Mesenchymal stem cell (in vitro differentiated cells and primary cell): ENCODE data around the gene NBPF20.
"Not testable (repeated sequence)": the region's sequence is repeated elsewhere in the genome, so short reads cannot be mapped to it uniquely, and the experiment has no call there.

Experiments
- DNase-seq: peaks from one replicate; pipeline ENCODE4 v3.0.0-alpha.2; 2013
- H2AFZ ChIP-seq: one replicate; pipeline ENCODE4 v1.6.1; 2013; ENCODE audit warnings: low read depth, mild to moderate bottlenecking, control low read depth, inconsistent platforms, low read length, moderate library complexity
- H2AK5ac ChIP-seq: 2 replicates; pipeline ENCODE4 v1.6.1; 2013; ENCODE audit warnings: low read length, moderate library complexity, mild to moderate bottlenecking, inconsistent platforms; ENCODE audit not compliant: severe bottlenecking
- H2BK120ac ChIP-seq: one replicate; pipeline ENCODE4 v1.6.1; 2013; ENCODE audit warnings: low read depth, mild to moderate bottlenecking, inconsistent platforms, low read length, moderate library complexity
- H2BK12ac ChIP-seq, 2 experiments: one replicate each; pipeline ENCODE4 v1.6.1; 2013; ENCODE audit warnings: inconsistent platforms in 2 of 2, low read length in 2 of 2, mild to moderate bottlenecking in 2 of 2, moderate library complexity in 2 of 2, control low read depth in 1 of 2
- H2BK15ac ChIP-seq: one replicate; pipeline ENCODE4 v1.6.1; 2013; ENCODE audit warnings: mild to moderate bottlenecking, low read depth, inconsistent platforms; ENCODE audit not compliant: poor library complexity, severe bottlenecking
- H2BK5ac ChIP-seq: 2 replicates; pipeline ENCODE4 v1.6.1; 2013; ENCODE audit warnings: low read depth, mild to moderate bottlenecking, low read length, control low read depth, inconsistent platforms; ENCODE audit not compliant: poor library complexity, severe bottlenecking
- H3K14ac ChIP-seq, 2 experiments: one replicate each; pipeline ENCODE4 v1.6.1; 2013; ENCODE audit warnings: inconsistent platforms in 2 of 2, low read length in 2 of 2, control low read depth in 1 of 2, mild to moderate bottlenecking in 1 of 2, moderate library complexity in 1 of 2
- H3K18ac ChIP-seq, 2 experiments: one replicate each; pipeline ENCODE4 v1.6.1; 2013; ENCODE audit warnings: inconsistent platforms in 2 of 2, low read length in 2 of 2, control low read depth in 1 of 2, low read depth in 1 of 2, mild to moderate bottlenecking in 1 of 2
- H3K23ac ChIP-seq, 2 experiments: one replicate each; pipeline ENCODE4 v1.6.1; 2013; ENCODE audit warnings: inconsistent platforms in 2 of 2, low read length in 2 of 2, mild to moderate bottlenecking in 2 of 2, moderate library complexity in 2 of 2, control low read depth in 1 of 2
- H3K27ac ChIP-seq: 2 replicates; pipeline ENCODE4 v1.5.1; 2013; ENCODE audit warnings: mild to moderate bottlenecking, moderate library complexity, low read length, control low read depth, inconsistent platforms; ENCODE audit not compliant: poor library complexity, severe bottlenecking
- H3K27me3 ChIP-seq, 2 experiments: 2 replicates each; pipeline versions ENCODE4 v1.6.1 to v1.7.0; 2013; ENCODE audit warnings: low read length in 2 of 2, mild to moderate bottlenecking in 2 of 2, moderate library complexity in 2 of 2, control low read depth in 1 of 2, inconsistent platforms in 1 of 2; ENCODE audit not compliant: control insufficient read depth in 1 of 2, insufficient read depth in 1 of 2
- H3K36me3 ChIP-seq, 2 experiments: 2 replicates each; pipeline versions ENCODE4 v1.6.1 to v1.7.0; 2013; ENCODE audit warnings: low read length in 2 of 2, control low read depth in 1 of 2, inconsistent platforms in 1 of 2, low read depth in 1 of 2, mild to moderate bottlenecking in 1 of 2; ENCODE audit not compliant: insufficient read depth in 2 of 2, control insufficient read depth in 1 of 2
- H3K4ac ChIP-seq, 2 experiments: one replicate each; pipeline ENCODE4 v1.6.1; 2013; ENCODE audit warnings: inconsistent platforms in 2 of 2, low read length in 2 of 2, mild to moderate bottlenecking in 2 of 2, moderate library complexity in 2 of 2, control low read depth in 1 of 2, low read depth in 1 of 2
- H3K4me1 ChIP-seq: 2 replicates; pipeline ENCODE4 v1.6.1; 2013; ENCODE audit warnings: low read depth, low read length, control low read depth; ENCODE audit not compliant: control insufficient read depth, insufficient read depth
- H3K4me2 ChIP-seq: 2 replicates; pipeline ENCODE4 v1.6.1; 2013; ENCODE audit warnings: low read length, mild to moderate bottlenecking, inconsistent platforms; ENCODE audit not compliant: poor library complexity, severe bottlenecking
- H3K4me3 ChIP-seq, 2 experiments: 2 replicates each; pipeline versions ENCODE4 v1.5.1 to v1.7.0; 2013; ENCODE audit warnings: low read length in 2 of 2, mild to moderate bottlenecking in 2 of 2, control low read depth in 1 of 2, low read depth in 1 of 2; ENCODE audit not compliant: insufficient read depth in 1 of 2
- H3K79me1 ChIP-seq: replicated peaks from 2 replicates; pipeline ENCODE4 v1.6.1; 2013; ENCODE audit warnings: mild to moderate bottlenecking, control low read depth, low read length, inconsistent platforms; ENCODE audit not compliant: poor library complexity, severe bottlenecking
- H3K9ac ChIP-seq: 2 replicates; pipeline ENCODE4 v1.7.0; 2013; ENCODE audit warnings: mild to moderate bottlenecking, low read length, moderate library complexity
- H3K9me3 ChIP-seq: 2 replicates; pipeline ENCODE4 v1.7.0; 2013; ENCODE audit warnings: mild to moderate bottlenecking, low read length; ENCODE audit not compliant: control insufficient read depth
- H4K8ac ChIP-seq: one replicate; pipeline ENCODE4 v1.6.1; 2013; ENCODE audit warnings: inconsistent platforms, mild to moderate bottlenecking, low read length, moderate library complexity
- H4K91ac ChIP-seq: one replicate; pipeline ENCODE4 v1.6.1; 2013; ENCODE audit warnings: mild to moderate bottlenecking, low read length, inconsistent platforms
- WGBS: methylation state at CpG from one replicate; pipeline ENCODE4 v1.1.7; 2013; ENCODE audit warnings: mixed read lengths; 5-methylcytosine and 5-hydroxymethylcytosine counted together

NBPF20 gene

GRCh38 chr1:145460048-145460447, 34.6 kb upstream of the NBPF20 start:
- not testable (repeated sequence) for H3K4ac ChIP-seq, H3K27ac ChIP-seq, H3K9me3 ChIP-seq, H2AK5ac ChIP-seq, H2BK120ac ChIP-seq, H3K36me3 ChIP-seq, H4K91ac ChIP-seq, H2BK15ac ChIP-seq, H2BK5ac ChIP-seq, H3K4me3 ChIP-seq, H3K23ac ChIP-seq, H3K79me1 ChIP-seq, H3K14ac ChIP-seq, H3K4me1 ChIP-seq, H3K18ac ChIP-seq, H2BK12ac ChIP-seq, H2AFZ ChIP-seq, H3K4me2 ChIP-seq, DNase-seq, H4K8ac ChIP-seq, H3K9ac ChIP-seq, H3K27me3 ChIP-seq
- WGBS, result 7% methylated on average over 4 of the region's 13 CpGs

GRCh38 chr1:145459591-145459990, 34.2 kb upstream of the NBPF20 start:
- not testable (repeated sequence) for DNase-seq, H3K4me3 ChIP-seq, H3K9ac ChIP-seq, H3K27me3 ChIP-seq, H4K91ac ChIP-seq, H2BK120ac ChIP-seq, H3K36me3 ChIP-seq, H4K8ac ChIP-seq, H3K4me1 ChIP-seq, H2BK5ac ChIP-seq, H3K18ac ChIP-seq, H3K79me1 ChIP-seq, H3K9me3 ChIP-seq, H2AK5ac ChIP-seq, H2BK12ac ChIP-seq, H3K14ac ChIP-seq, H2BK15ac ChIP-seq, H3K4ac ChIP-seq, H3K4me2 ChIP-seq, H2AFZ ChIP-seq, H3K27ac ChIP-seq, H3K23ac ChIP-seq
- WGBS, result no CpG with 5 or more reads among the region's 27 CpGs

- H3K4me2 ChIP-seq, H3K14ac ChIP-seq, H2BK5ac ChIP-seq, H2BK12ac ChIP-seq, H2AK5ac ChIP-seq, H2BK15ac ChIP-seq, H3K9me3 ChIP-seq, DNase-seq, H2AFZ ChIP-seq, H3K27me3 ChIP-seq, H3K36me3 ChIP-seq, H4K91ac ChIP-seq, H3K4me3 ChIP-seq, H3K9ac ChIP-seq, H4K8ac ChIP-seq, H3K23ac ChIP-seq, H2BK120ac ChIP-seq, H3K27ac ChIP-seq, H3K79me1 ChIP-seq, H3K4me1 ChIP-seq, H3K18ac ChIP-seq, H3K4ac ChIP-seq: not testable (repeated sequence)
- no CpG with 5 or more reads among the region's 1 CpG for WGBS
Observed at GRCh38 chr1:145459063-145459462, 33.7 kb upstream of the NBPF20 start.

GRCh38 chr1:145454824-145455177, 29.4 kb upstream of the NBPF20 start:
- H2BK15ac ChIP-seq, H3K9me3 ChIP-seq, H3K18ac ChIP-seq, DNase-seq, H2AK5ac ChIP-seq, H3K4me1 ChIP-seq, H4K91ac ChIP-seq, H3K36me3 ChIP-seq, H2BK12ac ChIP-seq, H3K4ac ChIP-seq, H2AFZ ChIP-seq, H3K14ac ChIP-seq, H3K9ac ChIP-seq, H3K23ac ChIP-seq, H2BK5ac ChIP-seq, H3K79me1 ChIP-seq, H3K4me3 ChIP-seq, H3K27ac ChIP-seq, H4K8ac ChIP-seq, H2BK120ac ChIP-seq, H3K4me2 ChIP-seq: not testable (repeated sequence)
- no CpG with 5 or more reads among the region's 3 CpGs for WGBS
- peaks cover 6 to 11% of the 10 kb centered on the region in 2 experiments for H3K27me3 ChIP-seq
